Measurements from ENCODE around the gene POLRMT.

The POLRMT gene

DNA sequence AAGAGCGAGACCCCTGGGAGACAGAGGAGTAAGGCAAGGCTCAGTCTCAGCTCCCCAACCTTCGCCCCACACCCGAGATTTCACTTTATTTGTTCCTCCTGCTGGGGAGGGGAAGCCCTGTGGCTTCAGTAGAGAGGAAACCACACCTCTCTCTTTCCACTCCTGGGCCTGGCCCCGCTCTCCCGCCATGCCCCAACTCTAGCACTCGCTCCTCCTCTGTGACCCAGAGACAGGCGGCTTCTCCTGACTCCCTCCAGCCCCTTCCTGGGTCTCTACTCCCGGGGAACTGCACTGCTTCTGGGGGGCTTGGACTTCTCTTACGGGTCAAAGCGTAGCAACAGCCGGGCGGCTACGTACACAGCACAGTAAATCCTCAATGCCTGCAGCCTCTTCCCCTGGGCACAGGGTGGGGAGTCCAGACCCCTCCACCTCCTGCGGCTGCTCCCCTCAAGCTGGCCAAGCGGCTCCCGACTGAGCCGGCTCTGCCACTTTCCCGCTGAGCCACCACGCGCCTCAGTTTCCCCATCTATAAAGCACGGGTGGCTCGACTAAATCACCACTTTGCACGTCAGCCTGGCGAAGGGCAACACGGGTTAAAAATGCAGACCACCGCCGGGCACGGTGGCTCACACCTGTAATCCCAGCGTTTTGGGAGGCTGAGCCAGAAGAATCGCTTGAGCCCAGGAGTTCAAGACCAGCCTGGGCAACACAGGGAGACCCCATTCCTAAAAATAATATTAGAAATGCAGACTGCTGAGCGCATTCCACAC is 28.3 kb upstream of the POLRMT start:
- TF ChIP-seq, protein P1, sequence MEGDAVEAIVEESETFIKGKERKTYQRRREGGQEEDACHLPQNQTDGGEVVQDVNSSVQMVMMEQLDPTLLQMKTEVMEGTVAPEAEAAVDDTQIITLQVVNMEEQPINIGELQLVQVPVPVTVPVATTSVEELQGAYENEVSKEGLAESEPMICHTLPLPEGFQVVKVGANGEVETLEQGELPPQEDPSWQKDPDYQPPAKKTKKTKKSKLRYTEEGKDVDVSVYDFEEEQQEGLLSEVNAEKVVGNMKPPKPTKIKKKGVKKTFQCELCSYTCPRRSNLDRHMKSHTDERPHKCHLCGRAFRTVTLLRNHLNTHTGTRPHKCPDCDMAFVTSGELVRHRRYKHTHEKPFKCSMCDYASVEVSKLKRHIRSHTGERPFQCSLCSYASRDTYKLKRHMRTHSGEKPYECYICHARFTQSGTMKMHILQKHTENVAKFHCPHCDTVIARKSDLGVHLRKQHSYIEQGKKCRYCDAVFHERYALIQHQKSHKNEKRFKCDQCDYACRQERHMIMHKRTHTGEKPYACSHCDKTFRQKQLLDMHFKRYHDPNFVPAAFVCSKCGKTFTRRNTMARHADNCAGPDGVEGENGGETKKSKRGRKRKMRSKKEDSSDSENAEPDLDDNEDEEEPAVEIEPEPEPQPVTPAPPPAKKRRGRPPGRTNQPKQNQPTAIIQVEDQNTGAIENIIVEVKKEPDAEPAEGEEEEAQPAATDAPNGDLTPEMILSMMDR (IDR thresholded peaks at IDR 0.05; ENCODE audit: low read depth, low read length, missing control alignments) = no peak
- no peak for DNase-seq (ENCODE audit: low read depth)
- peak overlapping the region; percentile 75 for H3K4me3 ChIP-seq (ENCODE audit: low read depth, low read length)

DNA sequence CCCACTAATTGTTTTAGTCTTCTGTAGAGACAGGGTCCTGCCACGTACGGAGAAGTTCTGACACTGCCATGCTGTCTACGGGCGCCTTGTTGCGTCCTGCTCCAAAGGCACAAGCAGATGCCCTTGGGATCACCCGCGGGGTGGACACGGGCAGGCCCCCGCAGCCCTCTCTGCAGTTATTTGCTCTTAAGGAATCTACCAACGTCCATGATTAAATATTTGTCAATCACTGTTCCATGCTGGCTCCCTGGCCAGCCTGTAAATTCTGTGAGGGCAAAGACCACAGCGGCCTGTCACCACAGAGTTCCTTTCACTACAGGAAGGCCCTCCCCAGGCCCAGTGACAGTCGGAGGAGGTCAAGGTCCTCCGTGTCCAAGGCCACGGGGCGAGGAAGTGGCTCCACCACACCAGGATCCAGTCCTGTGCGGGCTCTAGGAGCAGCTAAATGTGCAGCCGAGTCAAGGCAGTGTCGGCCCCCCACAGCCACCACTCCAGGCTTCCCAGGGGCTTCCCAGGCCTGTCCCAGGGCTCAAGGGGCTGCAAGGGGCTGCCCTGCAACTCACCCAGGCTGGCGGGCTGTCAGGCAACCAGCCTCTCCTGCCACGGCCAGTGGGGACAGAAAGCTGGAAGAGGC is 27.6 kb upstream of the POLRMT start:
- H3K4me3 ChIP-seq (ENCODE audit: low read depth, low read length) = peak overlapping the region; percentile 75
- TF ChIP-seq, protein P1 (IDR thresholded peaks at IDR 0.05; ENCODE audit: low read depth, low read length, missing control alignments) = no peak
- DNase-seq (ENCODE audit: low read depth) = no peak

DNA sequence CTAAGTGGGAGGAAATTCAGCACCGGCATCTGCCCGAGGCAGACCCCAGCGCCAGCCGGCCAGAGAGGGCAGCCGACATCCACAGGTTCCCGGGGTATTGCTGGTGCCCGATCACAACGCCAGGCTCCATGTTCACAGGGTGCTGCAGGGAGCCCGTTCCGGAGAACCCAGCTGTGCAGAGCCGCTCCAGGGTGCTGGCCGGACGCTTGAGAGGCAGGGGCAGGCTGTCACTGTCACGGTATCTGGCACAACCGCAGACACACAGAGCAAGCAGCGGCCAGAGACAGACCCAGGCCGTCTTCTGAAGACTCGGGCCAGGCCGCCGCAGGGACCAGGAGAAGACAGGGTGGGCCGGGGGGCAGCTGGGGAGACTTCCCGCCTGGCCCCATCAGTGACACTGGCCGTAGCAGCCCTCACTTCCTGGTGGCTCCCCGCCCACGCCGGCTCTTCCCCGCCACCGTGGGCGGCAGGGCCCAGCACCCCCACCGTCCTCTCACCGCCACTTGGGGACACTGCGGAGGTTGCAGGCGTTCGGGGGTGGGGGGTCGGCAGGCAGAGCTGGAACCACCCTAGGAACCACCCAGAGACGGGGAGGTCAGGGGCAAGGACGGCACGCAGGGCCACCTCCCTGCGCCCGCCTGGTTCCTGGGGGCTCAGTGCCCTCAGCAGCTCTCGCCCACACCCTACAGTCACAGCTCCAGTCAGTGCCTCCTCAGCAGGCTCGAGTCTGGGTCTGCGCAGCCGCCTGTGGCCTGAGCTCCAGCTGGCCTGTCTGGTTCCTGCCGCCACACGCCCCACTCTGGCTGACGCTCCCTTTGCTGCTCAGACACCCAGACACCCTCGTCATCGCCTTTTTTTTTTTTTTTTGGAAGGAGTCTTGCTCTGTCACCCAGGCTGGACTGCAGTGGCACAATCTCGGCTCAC is 25.8 kb upstream of the POLRMT start:
- TF ChIP-seq, protein P1 (IDR thresholded peaks at IDR 0.05; ENCODE audit: low read depth, low read length, missing control alignments) = no peak
- peak overlapping the region; percentile 75 for H3K4me3 ChIP-seq (ENCODE audit: low read depth, low read length)
- DNase-seq (ENCODE audit: low read depth) = no peak

DNA sequence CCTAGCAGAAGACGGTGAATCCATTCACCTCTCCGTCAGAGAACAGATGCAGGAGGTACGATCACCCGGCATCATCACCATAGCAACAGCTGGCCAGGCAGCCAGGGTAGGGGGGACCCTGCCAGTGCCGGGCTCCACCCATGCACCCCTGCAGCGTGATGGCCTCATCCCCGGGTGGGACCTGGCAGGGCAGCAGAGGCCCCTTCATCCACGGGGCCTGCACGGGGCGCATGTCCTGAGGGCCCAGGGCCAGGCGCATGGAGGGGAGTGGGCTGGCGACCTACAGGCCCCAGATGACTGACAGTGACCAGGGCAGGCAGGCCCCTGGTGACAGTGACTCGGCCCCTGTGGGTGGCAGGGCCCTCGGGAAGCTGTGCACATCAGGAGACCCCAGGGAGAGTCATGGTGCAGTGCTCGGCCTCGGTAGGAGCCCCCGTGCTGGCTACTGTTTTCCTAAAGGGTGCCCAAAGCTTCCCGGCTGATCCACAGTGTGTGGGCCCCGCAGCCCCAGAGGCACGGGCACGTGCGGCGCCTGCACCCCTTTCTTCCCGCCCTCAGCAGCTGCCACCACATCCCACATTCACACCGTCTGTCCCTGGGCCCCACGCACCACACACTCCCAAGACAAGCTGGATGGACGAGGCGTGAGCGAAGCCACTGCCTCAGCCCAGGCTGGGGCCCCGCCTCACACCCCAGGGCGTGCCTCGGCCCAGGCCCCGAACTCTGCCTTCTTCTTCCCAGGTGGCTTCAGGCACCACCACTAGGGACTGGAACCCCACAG is 24.9 kb upstream of the POLRMT start:
- no peak for DNase-seq (ENCODE audit: low read depth)
- TF ChIP-seq, protein P1 (IDR thresholded peaks at IDR 0.05; ENCODE audit: low read depth, low read length, missing control alignments) = no peak
- H3K4me3 ChIP-seq (ENCODE audit: low read depth, low read length) = no peak overlapping the region

DNA sequence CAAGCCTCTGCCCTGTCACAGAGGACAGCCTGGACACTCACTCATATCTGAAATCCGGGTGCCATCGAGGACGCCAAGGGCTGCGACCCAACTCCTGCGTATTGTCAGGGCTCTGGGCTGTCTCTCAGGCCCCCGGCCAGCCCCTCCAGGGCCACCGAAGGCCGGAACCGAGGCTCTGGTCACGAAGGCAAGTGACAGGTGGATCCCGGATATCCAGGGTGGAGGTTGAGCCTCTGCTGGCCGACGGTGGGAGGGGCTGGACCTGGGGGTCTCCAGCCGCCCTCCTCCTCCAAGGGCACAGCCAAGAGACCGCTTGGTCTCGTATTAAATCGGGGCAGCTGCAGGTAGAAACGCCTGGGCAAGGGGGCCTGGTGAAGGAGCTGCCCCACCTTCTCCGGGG is 24.3 kb upstream of the POLRMT start:
- TF ChIP-seq, protein P1 (IDR thresholded peaks at IDR 0.05; ENCODE audit: low read depth, low read length, missing control alignments) = no peak
- no peak for DNase-seq (ENCODE audit: low read depth)

More for the DNA sequence above, 24.3 kb upstream of the POLRMT start:
- no peak overlapping the region for H3K4me3 ChIP-seq (ENCODE audit: low read depth, low read length)

All from GM12864 (cell line).